GM19023 (cell line): ENCODE results near the gene BCAS1.
"Not testable (repeated sequence)": the region's sequence is repeated elsewhere in the genome, so short reads cannot be mapped to it uniquely, and the experiment has no call there.

Source experiments
- ATAC-seq: cut with Tn5 transposase; IDR thresholded peaks from one replicate; pipeline ENCODE4 v1.9.1; 2021; ENCODE audit warnings: mild to moderate bottlenecking, moderate library complexity; ENCODE audit not compliant: unreplicated experiment

Gene BCAS1

DNA sequence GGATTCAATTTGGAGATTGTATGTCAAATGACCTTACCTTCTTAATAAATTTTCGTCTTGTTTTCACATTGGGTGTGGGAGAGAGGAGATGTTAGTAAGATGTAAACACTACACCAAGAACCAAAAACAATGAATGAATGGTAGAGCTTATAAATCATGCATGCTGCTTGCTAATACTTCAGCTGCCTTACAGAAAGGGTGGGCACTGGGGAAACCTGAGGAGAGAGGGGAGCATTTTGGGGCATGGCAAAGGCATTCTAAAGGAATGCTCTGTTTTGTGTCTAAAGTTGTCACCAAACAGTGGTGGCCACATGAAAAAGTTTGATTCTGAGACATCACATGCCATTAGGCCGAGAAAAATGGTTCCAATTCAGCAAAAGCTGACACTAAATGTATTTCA, 80.4 kb downstream of the BCAS1 start:
- ATAC-seq, result no peak

DNA sequence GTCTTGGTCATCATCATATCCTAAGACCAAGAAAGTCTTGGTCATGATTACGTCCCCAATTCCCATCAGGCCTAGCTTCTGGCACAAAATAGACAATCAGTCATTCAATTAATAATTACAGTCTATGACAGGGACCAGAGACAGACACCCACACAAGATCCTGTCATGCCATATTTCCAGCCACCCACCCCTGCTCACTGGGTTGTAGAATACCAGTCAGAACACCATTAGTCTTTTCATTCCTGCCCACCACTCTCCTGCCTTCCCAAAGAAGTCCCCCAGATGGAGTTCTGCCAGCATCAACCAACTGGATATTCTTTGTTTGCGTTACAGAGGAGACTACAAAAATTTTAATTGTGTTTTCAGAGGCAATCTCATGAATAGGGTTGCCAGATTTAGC, 81.0 kb downstream of the BCAS1 start:
- no peak for ATAC-seq

DNA sequence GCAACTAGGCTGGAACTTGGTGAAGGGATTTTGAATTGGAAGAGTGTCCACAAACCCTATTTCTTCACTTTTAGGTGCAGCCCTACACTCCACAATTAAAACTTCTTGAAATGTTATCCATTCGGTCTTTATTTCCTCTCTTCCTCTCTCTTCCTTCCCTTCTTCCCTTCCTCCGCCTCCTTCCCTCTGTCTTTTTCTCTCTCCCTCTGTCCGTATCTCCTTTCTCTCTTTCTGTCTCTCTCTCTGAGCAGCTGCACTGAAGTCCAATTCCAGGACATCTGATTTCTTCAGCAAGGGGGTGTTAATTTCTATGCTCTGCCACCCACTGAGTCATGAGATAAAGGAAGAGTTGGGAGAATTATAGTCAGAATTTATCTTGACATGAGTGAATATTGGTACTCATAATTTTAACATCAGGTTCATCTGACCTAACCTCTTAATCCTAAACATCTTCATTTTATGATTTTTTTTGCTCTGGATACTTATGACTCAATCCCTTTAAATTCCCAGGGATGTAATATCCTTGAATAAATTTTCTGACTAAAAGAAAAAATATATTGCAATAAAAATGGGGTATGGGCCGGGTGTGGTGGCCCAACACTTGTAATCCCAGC, 84.2 kb downstream of the BCAS1 start:
- ATAC-seq, result no peak

- ATAC-seq, result no peak
Observed at GRCh38 chr20:53985150-53985518, 85.3 kb downstream of the BCAS1 start.

GRCh38 chr20:53984356-53985149, 85.8 kb downstream of the BCAS1 start:
- no peak for ATAC-seq

DNA sequence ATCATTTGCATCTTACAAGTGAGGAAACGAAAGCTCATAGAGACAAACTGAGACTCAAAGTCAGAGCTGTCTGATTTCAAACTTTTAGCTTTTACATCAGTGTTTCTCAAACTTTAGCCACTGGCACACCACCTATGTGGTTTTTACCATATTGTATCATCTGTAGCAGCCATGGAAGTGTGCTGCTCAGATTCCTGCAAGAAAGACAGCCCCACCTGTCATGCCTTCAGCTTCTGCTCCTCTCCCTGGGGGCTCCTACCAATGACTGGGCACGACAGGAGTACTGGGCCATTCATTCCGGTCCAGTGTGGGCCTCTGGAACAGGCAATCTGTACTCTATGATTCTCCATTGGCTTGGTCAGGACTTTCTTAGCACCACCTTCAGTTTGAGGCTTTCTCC, 87.0 kb downstream of the BCAS1 start:
- ATAC-seq, result no peak

- ATAC-seq, result no peak
Observed at GRCh38 chr20:53982624-53983023, 87.8 kb downstream of the BCAS1 start.

- no peak for ATAC-seq
Observed at GRCh38 chr20:53981752-53982437, 88.5 kb downstream of the BCAS1 start.

DNA sequence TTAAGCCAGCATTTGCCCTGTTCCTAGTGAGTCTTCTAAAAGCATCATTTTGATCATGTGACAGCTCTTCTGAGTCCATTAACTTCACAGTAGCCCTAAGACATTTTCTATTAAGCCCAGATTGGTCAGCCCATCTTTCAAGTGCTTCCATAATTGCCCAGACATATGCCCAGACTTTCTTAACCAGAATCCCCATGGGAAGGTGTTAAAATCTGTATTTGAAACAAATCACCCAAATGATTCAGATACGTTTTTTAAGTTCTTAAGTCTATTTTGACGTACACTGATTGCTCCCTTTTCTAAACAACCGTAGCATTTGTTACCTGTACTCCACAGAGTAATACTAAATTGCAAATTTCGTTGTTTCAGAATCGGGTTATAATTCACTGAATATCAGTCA, 89.3 kb downstream of the BCAS1 start:
- no peak for ATAC-seq

- ATAC-seq, result no peak
Observed at GRCh38 chr20:53980031-53980465, 90.3 kb downstream of the BCAS1 start.

DNA sequence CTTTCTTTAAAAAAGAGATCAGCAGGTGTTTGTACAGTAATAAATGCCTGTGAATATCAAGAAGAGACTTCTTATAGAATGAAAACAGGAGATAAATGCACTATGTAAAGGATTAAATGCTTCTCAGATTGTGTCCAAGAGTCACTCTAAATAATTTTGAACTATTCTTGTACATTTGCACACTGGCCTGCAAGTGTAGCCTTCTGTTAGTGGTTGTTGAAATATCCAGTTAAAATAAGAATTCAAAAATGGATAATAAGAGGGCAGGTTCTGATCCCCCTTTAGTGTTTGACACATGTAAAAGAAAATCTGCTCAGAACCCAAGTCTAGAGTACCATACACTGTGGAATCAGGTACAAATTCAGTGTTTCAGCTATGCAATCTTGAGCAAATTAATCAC, 91.9 kb downstream of the BCAS1 start:
- no peak for ATAC-seq

- no peak for ATAC-seq
Observed at GRCh38 chr20:53977391-53977790, 93.0 kb downstream of the BCAS1 start.

GRCh38 chr20:53975761-53976160, 94.6 kb downstream of the BCAS1 start:
- no peak for ATAC-seq

DNA sequence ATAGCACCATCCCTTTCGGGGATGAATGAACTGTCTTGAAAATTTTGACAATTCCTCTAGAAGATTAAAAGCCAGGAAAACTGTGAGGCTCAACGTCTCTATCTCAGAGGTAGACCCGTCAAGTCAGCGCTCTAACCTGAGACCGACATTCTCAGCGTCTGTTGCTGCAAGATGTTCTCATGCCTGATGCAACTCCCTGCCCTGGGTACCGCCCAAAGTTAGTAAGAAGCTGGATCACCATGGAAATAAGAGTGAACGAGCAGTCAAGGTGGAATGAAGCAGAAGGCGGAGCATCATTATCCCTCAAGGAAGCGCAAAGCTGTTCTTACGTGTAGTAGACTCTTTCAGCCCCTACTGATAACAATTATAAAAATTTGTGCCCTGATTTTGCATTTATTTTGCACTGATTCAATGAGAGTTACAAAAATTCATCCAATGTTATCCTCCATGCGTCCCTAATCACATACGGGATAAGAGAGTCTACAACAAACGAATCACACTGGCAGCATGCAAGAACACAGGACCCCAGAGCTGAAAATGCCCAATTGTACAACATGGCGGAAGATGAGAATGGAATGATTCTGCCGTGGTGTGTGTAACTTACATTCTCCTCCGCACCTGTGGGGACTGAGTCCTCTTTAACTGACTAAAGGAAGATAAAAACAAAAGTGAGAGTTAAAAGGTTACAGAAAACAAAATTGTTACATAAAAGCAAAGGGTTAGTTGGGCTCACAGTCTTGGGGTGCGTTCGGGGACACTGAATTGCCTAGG, 95.4 kb downstream of the BCAS1 start:
- no peak for ATAC-seq

GRCh38 chr20:53973882-53974281, 96.5 kb downstream of the BCAS1 start:
- not testable (repeated sequence) for ATAC-seq

DNA sequence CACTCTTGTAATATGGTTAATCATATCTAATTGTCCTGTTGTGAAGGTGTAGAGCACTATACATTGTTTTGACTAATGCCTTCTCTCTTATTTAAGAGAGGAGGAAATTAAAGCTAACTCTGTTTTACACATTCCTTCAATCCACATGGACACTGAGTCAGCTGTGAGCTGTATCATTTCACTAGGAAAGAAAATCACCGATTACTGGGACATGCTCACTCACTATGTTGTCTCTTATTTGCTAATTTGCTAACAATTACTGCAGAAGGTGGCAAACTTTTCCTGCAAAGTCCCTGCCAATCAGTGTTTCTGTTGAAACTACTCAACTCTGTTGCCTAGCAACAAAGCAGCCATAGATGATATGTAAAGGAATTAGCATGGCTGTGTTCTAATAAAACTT, 98.2 kb downstream of the BCAS1 start:
- ATAC-seq, result no peak

DNA sequence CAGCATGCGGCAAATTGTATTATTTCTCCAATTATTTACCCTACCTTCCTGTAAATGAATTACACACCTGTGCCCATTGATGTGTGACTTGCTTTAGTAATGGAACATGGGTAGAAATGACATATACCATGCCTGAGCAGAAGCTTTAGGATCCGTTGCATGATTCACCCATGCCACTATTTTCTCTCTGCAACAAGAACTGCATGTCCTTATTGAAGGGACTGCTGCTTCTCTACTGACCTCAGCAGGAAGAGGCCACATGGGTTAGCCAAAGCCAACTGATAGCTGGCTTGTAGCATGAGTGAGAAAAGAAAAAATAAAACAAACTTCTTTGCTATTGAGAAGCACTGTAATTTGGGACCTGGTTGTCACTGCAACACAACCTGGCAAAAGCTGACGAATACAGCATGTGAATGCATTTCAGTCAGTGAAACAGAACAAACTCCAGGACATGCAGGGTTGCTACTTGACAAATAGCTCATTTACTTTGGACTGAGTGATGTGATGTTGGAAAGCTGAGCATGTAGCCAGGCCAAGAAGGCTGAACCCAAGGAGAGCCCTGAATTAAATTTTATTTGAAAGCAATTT, 99.2 kb downstream of the BCAS1 start:
- no peak for ATAC-seq

DNA sequence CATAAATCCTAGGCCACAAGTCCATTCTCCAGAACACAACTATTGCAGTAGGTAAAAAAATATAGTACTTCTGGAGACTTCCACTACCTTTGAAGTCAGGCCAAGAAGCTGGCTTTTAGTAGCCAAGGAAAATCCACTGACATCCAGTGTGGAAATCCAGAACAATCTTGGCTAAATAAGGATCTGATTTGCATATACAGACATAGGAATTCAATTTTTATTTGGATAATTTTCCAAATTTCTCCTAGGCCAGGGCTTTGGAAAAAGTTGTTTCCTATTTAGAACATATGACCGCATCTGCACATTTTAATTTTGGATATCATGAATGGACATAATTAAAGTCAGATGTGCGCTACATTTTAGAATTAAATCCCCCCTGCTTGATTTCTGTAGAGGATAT, 100.2 kb downstream of the BCAS1 start:
- ATAC-seq, result no peak

GRCh38 chr20:53967527-53967926, 102.9 kb downstream of the BCAS1 start:
- ATAC-seq, result no peak

DNA sequence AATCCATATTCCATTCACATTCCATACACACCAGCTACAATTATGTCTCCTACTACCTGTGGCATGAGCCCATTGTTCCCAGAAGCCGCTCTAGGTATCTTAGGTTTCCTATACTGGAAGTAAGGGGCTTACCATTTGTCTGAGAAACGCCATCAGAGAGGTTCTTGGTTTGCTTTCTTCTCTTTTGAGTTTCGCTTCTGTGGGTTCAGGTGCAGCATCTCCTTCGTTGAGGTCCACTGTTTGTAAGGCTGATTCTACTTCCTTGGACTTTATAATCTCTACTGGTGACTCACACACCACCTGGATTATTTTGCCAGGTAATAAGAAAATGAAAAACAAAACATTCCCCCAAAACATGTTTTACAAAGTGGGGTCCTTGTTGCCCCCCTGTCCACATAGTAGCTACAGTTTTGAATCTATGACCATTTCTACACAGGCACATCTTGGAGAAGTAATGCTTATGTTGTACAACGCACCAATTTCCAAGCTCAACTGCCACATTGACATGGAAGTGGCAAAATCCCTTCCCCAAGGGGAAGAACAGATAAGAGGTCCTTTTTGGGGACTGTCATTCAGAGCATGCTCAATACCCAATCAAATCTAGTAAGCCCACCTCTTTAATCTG, 103.5 kb downstream of the BCAS1 start:
- ATAC-seq, result no peak
